Vagina (tissue), 2 donors: ENCODE measurements around the gene GALNT5. TPM values are rescaled to one million over a fixed set of nuclear protein-coding genes. Genes with fewer than 3 reads are reported as not detected.

ENCODE experiments used
- DNase-seq, 2 donors: peaks; one replicate each; pipeline ENCODE4 v3.0.0-alpha.2; 2017; ENCODE audit errors: extremely low spot score in 2 of 2
- H3K27ac ChIP-seq: fragments of 200-600 bp; sonication (generic); one replicate; pipeline ENCODE4 v1.5.1; 2019
- H3K27me3 ChIP-seq: fragments of 200-600 bp; sonication (generic); one replicate; pipeline ENCODE4 v1.5.1; 2019
- H3K36me3 ChIP-seq, 2 donors: fragments of 200-600 bp; sonication (generic); one replicate each; pipeline ENCODE4 v1.5.1; 2017 to 2019
- H3K4me1 ChIP-seq: fragments of 200-600 bp; sonication (generic); one replicate; pipeline ENCODE4 v1.5.1; 2019
- H3K4me3 ChIP-seq, 2 donors: fragments of 200-600 bp; sonication (generic); 1 replicate in 1 of 2; 2 replicates in 1 of 2; pipeline ENCODE4 v1.5.1; 2016 to 2019
- H3K9me3 ChIP-seq: fragments of 200-600 bp; sonication (generic); one replicate; pipeline ENCODE4 v1.5.1; 2019
- POLR2A ChIP-seq, 2 donors: fragments of 450-650 bp; IDR thresholded peaks; one replicate each; pipeline ENCODE4 v1.6.1; 2017; ENCODE audit warnings: antibody characterized with exemption in 2 of 2, mild to moderate bottlenecking in 2 of 2, moderate library complexity in 2 of 2
- POLR2AphosphoS5 ChIP-seq, 2 donors: sonication (generic); formaldehyde crosslinking; IDR thresholded peaks; one replicate each; pipeline ENCODE4 v1.9.0; 2017; ENCODE audit warnings: antibody characterized with exemption in 2 of 2, mild to moderate bottlenecking in 2 of 2, low read depth in 1 of 2; ENCODE audit not compliant: insufficient read depth in 1 of 2
- intact Hi-C: fragments of 100-400 bp; cut with DNase I; formaldehyde crosslinking; loops from one replicate; pipeline ENCODE4 v1.15.1; 2023
- total RNA-seq: library from RNA; depleted of rRNA; stranded (reverse); fragments of >200 nt; gene quantifications from one replicate; pipeline ENCODE4 v1.2.3, GENCODE V29; 2016
- TF ChIP-seq, protein P1 (sequence below), 3 experiments: fragments of 450-650 bp in 2 of 3; fragments of 200-600 bp in 1 of 3; sonication (generic) in 1 of 3; IDR thresholded peaks; one replicate each; pipeline ENCODE4 v1.5.1; 2017 to 2019; ENCODE audit warnings: antibody characterized with exemption in 3 of 3, mild to moderate bottlenecking in 2 of 3, moderate library complexity in 2 of 3

Gene GALNT5
- total RNA-seq, 1 donor from 2014 or later, result 3.2 TPM

- Histone ChIP-seq H3K27me3 (no peaks in the 10 kb centered on the region), H3K4me1 (no peaks in the 10 kb centered on the region), H3K36me3 (no peaks in the 10 kb centered on the region), H3K9me3 (no peaks in the 10 kb centered on the region), H3K4me3 (no peak overlapping the region), H3K27ac (no peak overlapping the region)
- TF ChIP-seq POLR2AphosphoS5 (IDR thresholded peaks at IDR 0.05; ENCODE audit: insufficient read depth in 1 of 2, low read depth in 1 of 2), result no peak
- TF ChIP-seq, protein P1, sequence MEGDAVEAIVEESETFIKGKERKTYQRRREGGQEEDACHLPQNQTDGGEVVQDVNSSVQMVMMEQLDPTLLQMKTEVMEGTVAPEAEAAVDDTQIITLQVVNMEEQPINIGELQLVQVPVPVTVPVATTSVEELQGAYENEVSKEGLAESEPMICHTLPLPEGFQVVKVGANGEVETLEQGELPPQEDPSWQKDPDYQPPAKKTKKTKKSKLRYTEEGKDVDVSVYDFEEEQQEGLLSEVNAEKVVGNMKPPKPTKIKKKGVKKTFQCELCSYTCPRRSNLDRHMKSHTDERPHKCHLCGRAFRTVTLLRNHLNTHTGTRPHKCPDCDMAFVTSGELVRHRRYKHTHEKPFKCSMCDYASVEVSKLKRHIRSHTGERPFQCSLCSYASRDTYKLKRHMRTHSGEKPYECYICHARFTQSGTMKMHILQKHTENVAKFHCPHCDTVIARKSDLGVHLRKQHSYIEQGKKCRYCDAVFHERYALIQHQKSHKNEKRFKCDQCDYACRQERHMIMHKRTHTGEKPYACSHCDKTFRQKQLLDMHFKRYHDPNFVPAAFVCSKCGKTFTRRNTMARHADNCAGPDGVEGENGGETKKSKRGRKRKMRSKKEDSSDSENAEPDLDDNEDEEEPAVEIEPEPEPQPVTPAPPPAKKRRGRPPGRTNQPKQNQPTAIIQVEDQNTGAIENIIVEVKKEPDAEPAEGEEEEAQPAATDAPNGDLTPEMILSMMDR (IDR thresholded peaks at IDR 0.05), result no peak
- TF ChIP-seq POLR2A (IDR thresholded peaks at IDR 0.05), result no peak
- intact Hi-C loops, result no loop called here
- no peak for DNase-seq
These were observed 19.2 kb upstream of the GALNT5 start for GRCh38 chr2:157238296-157238695.

DNA sequence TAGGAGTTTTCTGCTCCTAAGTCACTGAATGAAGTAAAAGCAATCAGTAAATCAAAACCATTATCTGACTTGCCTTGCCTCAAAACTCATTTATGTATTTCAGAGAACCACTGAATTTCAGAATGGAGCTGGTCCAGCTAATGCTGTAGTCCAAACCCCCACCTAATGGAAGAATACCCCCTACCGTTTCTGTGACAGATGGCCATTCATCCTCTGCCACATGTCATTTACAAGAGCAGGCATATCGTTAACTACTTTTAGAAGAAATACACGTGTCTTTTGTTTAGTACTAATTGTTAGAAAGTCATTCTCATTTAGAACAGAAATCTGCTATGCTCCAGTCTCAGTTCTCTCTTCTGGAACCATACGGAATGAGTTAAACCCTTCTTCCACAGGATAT lies 12.8 kb upstream of the GALNT5 start:
- Histone ChIP-seq H3K4me1 (no peaks in the 10 kb centered on the region), H3K36me3 (no peaks in the 10 kb centered on the region), H3K27ac (no peak overlapping the region), H3K27me3 (no peaks in the 10 kb centered on the region), H3K9me3 (no peaks in the 10 kb centered on the region), H3K4me3 (no peak overlapping the region)
- TF ChIP-seq POLR2AphosphoS5 (IDR thresholded peaks at IDR 0.05; ENCODE audit: insufficient read depth in 1 of 2, low read depth in 1 of 2) (no peak), POLR2A (IDR thresholded peaks at IDR 0.05) (no peak)
- TF ChIP-seq, protein P1 (IDR thresholded peaks at IDR 0.05), result no peak
- intact Hi-C loops, result no loop called here
- DNase-seq, result no peak

DNA sequence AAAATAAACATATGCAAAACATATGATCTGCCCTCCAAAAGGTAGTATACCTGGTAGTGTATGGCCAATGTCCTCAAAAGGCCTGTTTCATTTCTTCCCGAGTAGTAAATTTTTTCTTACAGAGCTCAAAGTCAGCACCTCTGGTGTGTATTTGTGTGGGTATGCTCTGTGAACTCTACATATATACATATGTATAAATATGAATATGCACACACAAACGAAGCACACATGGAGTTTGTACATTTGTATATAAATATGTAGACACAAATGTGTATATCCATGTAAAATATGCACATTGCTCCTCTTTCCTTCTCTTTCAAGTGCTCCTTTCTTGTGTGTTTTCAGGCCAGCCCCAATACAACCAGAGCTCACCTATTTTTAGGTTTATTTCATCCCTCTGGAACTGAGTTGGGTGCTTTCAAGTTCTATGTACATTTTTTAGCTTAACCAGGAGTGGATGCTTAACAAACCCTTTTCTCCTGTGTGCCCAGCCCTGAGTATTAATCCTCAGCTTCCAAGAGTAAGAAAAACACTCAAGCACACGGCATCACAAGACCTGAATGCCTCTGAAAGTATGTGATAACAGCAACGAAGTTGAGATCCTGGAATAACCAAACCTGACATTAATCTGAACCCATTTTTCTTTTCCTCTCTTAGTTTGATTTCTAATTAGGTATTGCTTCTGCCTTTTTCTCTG lies 12.2 kb upstream of the GALNT5 start:
- Histone ChIP-seq H3K36me3 (no peaks in the 10 kb centered on the region), H3K4me3 (no peak overlapping the region), H3K27me3 (no peaks in the 10 kb centered on the region), H3K4me1 (no peaks in the 10 kb centered on the region), H3K9me3 (no peaks in the 10 kb centered on the region), H3K27ac (no peak overlapping the region)
- no peak for DNase-seq
- no peak for TF ChIP-seq POLR2AphosphoS5 (IDR thresholded peaks at IDR 0.05; ENCODE audit: insufficient read depth in 1 of 2, low read depth in 1 of 2)
- TF ChIP-seq POLR2A (IDR thresholded peaks at IDR 0.05), result no peak
- TF ChIP-seq, protein P1 (IDR thresholded peaks at IDR 0.05), result no peak
- intact Hi-C loops, result no loop called here

DNA sequence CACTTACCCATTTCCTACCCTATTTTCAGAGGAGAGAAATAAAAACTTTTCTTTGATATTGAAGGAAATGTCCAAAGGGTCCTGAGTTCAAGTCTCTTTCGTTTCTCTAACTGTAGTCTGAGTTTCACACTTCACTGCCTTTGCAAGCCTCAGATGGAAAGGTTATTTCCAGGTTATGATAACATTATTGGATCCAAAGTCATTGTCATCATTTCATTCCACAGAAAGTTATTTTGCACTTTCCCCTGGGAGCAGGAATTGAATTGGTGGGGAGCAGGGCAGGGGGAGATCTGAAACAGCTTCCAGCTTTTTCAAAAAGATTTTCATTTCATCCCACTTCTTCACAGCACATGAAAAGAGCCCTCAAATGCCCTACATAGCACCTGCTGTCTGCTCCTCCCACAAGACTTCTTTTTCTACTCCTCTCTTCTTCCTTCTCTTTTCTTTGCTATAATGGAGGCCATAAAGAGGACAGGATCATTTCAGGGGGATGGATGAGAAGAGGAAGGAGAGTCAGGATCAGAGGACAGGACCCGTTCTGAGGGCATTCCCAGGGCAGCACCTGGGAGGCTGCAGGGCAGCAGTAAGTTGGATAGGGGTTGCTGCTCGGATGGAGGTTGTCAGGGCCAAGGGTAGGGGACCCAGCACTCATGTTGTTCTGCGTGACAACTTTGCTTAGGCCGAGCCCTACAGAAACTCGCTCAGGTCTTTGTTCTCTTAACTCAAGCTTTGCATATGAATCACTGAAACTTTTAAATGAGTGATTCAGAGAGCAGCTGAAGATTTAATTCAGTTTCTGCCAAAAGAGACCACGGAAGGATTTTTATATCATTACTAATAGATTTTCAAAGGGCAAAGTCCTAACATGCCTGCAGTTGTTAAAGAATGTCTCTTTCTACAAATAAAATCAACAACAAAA lies 11.4 kb upstream of the GALNT5 start:
- DNase-seq, result no peak
- intact Hi-C loops, result no loop called here
- no peak overlapping the region for H3K4me3 ChIP-seq
- H3K4me1 ChIP-seq, result no peaks in the 10 kb centered on the region
- H3K27me3 ChIP-seq, result no peaks in the 10 kb centered on the region
- TF ChIP-seq, protein P1 (IDR thresholded peaks at IDR 0.05), result no peak
- TF ChIP-seq POLR2A (IDR thresholded peaks at IDR 0.05), result no peak
- peak in 1 of 2 donors; percentile 68 for TF ChIP-seq POLR2AphosphoS5 (IDR thresholded peaks at IDR 0.05; ENCODE audit: insufficient read depth in 1 of 2, low read depth in 1 of 2)
- H3K9me3 ChIP-seq, result no peaks in the 10 kb centered on the region
- no peaks in the 10 kb centered on the region for H3K36me3 ChIP-seq
- peak overlapping the region; percentile 44 for H3K27ac ChIP-seq
